ENCODE data around the gene NRGN.
A peak's percentile ranks its signal among the peaks of the same experiment; 100 is the strongest.

NRGN gene

GRCh38 chr11:124739479-124740276 lies at the start of gene NRGN:
Gene NRGN, plus strand, starts transcription at chr11:124739942. Its CDS starts 143 bp downstream, at chr11:124740085.
- peak; percentile 96 for DNase-seq (ENCODE audit: low spot score)

GRCh38 chr11:124693142-124693541 lies 46.6 kb upstream of the NRGN start:
- no peak for DNase-seq (ENCODE audit: low spot score)

DNA sequence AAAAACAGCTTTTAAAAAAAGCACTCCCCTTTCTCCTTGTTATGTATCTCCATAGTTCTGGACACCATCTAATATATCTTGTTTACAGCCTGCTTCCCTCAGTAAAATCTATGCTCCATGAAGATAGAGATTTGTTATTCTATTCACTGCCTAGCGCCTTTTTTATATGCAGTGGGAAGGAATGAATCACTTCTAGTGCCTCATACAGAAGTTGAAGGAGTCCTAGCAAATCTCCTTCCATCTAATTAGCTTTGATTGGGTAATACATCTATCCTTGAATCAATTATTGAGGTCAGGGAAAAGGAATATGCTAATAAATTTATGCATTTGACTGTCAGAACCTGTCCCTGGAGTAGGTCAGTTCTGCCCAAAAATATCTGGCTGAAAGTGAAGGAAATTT lies 40.2 kb upstream of the NRGN start:
- no peak for DNase-seq (ENCODE audit: low spot score)

- DNase-seq (ENCODE audit: low spot score), result no peak
Measured at GRCh38 chr11:124700028-124700427, 39.7 kb upstream of the NRGN start.

GRCh38 chr11:124707829-124708228 lies 31.9 kb upstream of the NRGN start:
- DNase-seq (ENCODE audit: low spot score), result no peak

DNA sequence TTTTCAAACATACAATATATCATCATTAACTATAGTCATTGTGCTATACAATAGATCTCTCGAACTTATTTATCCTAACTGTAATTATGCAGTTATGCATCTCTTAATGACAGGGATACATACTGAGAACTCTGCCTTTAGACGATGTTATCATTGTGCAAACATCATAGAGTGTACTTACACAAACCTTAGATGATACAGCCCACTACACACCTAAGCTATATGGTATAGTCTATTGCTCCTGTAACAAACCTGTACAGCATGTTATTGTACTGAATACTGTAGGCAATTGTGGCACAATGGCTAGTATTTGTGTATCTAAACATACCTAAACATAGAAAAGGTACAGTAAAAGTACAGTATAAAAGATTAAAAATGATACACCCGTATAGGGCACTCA lies 27.4 kb upstream of the NRGN start:
- DNase-seq (ENCODE audit: low spot score), result no peak

- DNase-seq (ENCODE audit: low spot score), result no peak
Measured at GRCh38 chr11:124716591-124716990, 23.2 kb upstream of the NRGN start.

DNA sequence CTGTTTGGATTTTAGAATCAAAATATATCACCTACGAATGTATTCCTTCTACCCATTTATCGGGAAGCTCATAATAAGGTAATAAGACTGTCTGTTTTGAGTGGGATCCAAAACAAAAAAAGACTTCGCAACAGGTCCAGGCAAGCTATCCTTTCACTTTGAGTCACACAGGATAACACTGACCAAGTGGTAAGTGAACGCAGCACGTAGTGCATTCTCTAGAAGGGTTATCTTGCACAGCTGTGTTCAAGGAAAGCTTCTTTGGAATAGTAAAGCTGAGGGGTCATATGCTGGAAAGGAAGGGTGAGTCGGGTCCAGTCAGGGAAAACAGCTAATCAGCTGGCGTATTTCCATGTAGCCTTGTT lies 22.3 kb upstream of the NRGN start:
- no peak for DNase-seq (ENCODE audit: low spot score)

- peak; percentile 67 for DNase-seq (ENCODE audit: low spot score)
Measured at GRCh38 chr11:124717786-124718651, 21.7 kb upstream of the NRGN start.

GRCh38 chr11:124718801-124719200 lies 20.9 kb upstream of the NRGN start:
- DNase-seq (ENCODE audit: low spot score), result no peak

DNA sequence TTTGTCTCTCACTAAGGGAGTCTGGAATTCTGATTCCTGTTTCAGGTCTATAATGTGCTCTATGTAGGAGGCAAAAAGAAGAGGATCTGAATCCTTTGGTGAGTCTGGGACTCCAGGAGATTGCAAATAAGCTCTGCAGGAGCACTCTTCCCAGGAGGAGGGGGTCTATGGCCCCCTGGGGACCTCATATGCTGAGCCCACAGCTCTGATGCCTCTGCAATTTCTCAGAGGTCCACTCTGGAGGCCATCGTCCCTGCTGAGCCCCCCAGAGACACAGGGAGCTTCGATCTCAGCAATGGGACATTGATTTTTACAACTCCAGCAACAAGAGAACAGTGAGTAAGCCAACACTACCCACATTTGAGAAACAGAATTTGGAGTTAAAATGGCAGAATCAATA lies 20.2 kb upstream of the NRGN start:
- no peak for DNase-seq (ENCODE audit: low spot score)

DNA sequence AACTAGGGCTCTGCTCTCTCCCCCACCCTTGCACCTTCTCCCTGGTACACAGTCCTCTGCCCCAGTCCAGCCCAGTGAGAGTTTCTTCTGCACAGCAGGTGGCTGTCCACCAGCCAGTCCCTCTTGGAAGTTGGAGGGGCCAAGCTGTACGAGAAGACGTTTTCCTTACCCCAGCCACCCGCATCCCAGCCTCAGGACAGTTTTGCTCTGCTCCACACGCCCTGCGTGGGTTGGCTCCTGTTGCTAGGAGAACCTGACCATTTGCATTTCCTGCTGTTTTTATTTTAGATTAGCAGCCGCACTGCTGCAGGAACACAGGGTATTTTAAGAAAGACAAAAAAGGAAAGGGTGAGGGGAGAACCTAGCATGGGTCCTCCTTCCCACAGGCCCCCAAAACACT lies 17.6 kb upstream of the NRGN start:
- no peak for DNase-seq (ENCODE audit: low spot score)

- no peak for DNase-seq (ENCODE audit: low spot score)
Measured at GRCh38 chr11:124724979-124725718, 14.6 kb upstream of the NRGN start.

DNA sequence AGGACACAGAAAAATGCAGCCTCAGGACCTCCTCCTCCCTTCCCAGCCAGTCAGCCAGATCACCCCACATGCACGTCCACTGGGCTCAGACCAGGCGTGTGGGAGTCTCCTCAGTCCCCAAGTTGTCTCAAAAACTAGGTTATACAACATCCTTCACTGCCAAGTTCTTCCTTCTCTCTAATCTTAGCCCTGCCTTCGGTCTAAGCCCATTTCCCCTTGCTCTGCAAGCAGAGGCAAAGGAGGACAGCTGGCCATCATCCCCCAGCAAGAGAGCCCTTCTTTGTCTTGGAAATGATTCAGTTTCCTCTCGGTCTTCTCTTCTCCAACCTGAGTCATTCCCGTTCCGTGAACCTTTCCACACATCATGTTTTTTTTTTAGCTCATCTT lies 14.0 kb upstream of the NRGN start:
- DNase-seq (ENCODE audit: low spot score), result no peak

GRCh38 chr11:124727474-124727873 lies 12.3 kb upstream of the NRGN start:
- DNase-seq (ENCODE audit: low spot score), result no peak

GRCh38 chr11:124728134-124728533 lies 11.6 kb upstream of the NRGN start:
- no peak for DNase-seq (ENCODE audit: low spot score)

GRCh38 chr11:124729571-124729970 lies 10.2 kb upstream of the NRGN start:
- no peak for DNase-seq (ENCODE audit: low spot score)

DNA sequence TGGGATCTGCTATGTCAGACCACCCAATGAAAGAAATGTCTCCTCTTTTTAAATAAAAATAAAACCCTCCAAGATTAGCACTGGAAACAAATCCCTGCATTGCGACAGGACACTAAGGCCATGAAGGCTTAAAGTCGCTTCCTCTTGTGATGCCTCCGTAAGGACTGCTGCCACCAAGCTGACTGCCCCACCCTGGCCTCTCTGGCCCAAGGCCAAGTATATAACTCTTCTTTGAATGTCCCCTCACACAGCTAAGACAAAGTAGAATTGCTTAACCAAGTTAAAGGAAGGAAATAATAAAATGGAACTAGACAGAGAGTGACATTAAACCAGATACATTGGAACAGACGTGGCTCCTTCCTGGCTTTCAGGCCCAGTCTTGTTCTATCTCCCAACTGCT lies 7.5 kb upstream of the NRGN start:
- DNase-seq (ENCODE audit: low spot score), result no peak

DNA sequence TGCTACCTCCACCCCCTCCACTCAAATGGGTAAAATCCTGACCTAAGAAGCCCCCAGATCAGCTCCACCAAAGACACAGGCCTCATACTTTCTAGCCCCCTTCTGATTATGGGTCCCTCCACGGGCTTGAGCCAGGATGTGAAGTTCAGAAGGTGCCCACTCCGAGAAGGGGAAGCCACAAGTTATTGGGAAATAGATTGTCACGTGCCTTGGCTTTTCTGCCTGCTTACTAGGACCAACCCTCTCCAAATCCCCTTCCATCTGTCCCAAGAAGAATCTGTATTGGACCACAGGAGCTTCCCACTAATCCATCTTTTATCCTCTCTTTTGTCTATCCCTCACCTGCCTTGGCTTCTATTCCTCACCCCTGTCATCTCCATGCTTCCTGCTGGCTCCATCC lies 3.0 kb upstream of the NRGN start:
- DNase-seq (ENCODE audit: low spot score), result no peak

DNA sequence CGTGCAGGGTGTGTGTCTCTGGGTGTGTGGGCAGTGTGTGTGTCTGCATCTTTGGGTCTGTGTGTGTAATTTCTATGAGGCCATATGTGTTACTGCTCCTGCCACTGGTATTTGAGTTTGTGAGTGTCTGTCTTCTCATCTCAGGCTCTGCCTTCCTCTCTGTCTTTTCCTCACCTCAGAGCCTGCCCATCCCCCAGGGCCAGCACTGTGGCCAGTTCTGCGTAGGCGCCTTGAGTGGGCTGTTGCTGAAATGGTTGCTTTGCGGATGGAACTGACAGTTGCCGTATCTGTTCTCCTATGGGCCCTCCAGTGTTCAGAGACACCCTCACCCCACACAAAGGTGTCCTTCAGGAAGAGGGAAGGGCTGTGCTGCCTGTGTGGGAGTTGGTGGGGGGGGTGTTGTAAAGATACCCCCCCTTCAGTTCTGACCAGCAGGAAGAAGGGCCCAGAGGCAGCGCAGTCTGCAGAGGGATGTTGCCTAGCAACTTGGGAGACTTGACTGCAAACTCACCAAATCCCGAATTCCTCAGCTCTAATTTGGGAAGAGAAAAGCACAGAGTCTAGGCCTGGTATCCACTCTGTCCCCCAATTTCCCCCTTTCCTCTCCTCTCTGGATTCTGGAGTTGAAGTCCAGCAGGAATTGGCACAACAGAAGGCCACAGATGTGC lies 2.0 kb upstream of the NRGN start:
- no peak for DNase-seq (ENCODE audit: low spot score)

GRCh38 chr11:124738713-124739478 lies 846 bp upstream of the NRGN start:
- DNase-seq (ENCODE audit: low spot score), result no peak

All from ecto neural progenitor cell (in vitro differentiated cells).